Nephron (organoid): ENCODE data around the gene MBNL1.
A peak's percentile ranks its signal among the peaks of the same experiment; 100 is the strongest.

Source experiments
- H3K27ac Mint-ChIP-seq, 3 experiments: 2 replicates each; pipeline ENCODE4 v1.8.0; 2020; ENCODE audit warnings: mixed read lengths in 3 of 3, mild to moderate bottlenecking in 2 of 3, moderate library complexity in 1 of 3
- H3K27me3 Mint-ChIP-seq: 2 replicates; pipeline ENCODE4 v1.8.0; 2021; ENCODE audit warnings: low read depth, mild to moderate bottlenecking, moderate library complexity, mixed read lengths
- H3K36me3 Mint-ChIP-seq: 2 replicates; pipeline ENCODE4 v1.8.0; 2020; ENCODE audit warnings: low read depth, mixed read lengths
- H3K4me1 Mint-ChIP-seq: 2 replicates; pipeline ENCODE4 v1.8.0; 2020; ENCODE audit warnings: mixed read lengths
- H3K4me3 Mint-ChIP-seq, 3 experiments: 2 replicates each; pipeline ENCODE4 v1.8.0; 2020; ENCODE audit warnings: mild to moderate bottlenecking in 3 of 3, mixed read lengths in 3 of 3, moderate library complexity in 2 of 3
- H3K9me3 Mint-ChIP-seq: 2 replicates; pipeline ENCODE4 v1.8.0; 2020; ENCODE audit warnings: mixed read lengths
- CTCF ChIP-seq, 3 experiments: fragments of 200-600 bp; sonication (generic); IDR thresholded peaks; one replicate each; pipeline ENCODE4 v1.5.0; 2021; ENCODE audit warnings: antibody characterized with exemption in 3 of 3; ENCODE audit not compliant: unreplicated experiment in 3 of 3

Gene MBNL1

GRCh38 chr3:152291238-152291637 lies 22.5 kb downstream of the MBNL1 start:
- Mint-ChIP-seq H3K4me3 (no peak overlapping the region), H3K4me1 (peaks cover 14% of the 10 kb centered on the region), H3K27ac (no peak overlapping the region), H3K27me3 (no peaks in the 10 kb centered on the region), H3K36me3 (no peaks in the 10 kb centered on the region), H3K9me3 (no peaks in the 10 kb centered on the region)
- TF ChIP-seq CTCF (IDR thresholded peaks at IDR 0.05; ENCODE audit: unreplicated experiment in 3 of 3): no peak

- H3K27ac Mint-ChIP-seq: no peak overlapping the region
- H3K4me3 Mint-ChIP-seq: no peak overlapping the region
- TF ChIP-seq CTCF (IDR thresholded peaks at IDR 0.05; ENCODE audit: unreplicated experiment in 3 of 3): no peak
- no peaks in the 10 kb centered on the region for H3K36me3 Mint-ChIP-seq
- no peaks in the 10 kb centered on the region for H3K27me3 Mint-ChIP-seq
- H3K4me1 Mint-ChIP-seq: peaks cover 19% of the 10 kb centered on the region
- H3K9me3 Mint-ChIP-seq: no peaks in the 10 kb centered on the region
Measured at GRCh38 chr3:152291649-152292066, 22.9 kb downstream of the MBNL1 start.

GRCh38 chr3:152292366-152292765 lies 23.6 kb downstream of the MBNL1 start:
- no peak overlapping the region for H3K4me3 Mint-ChIP-seq
- H3K27me3 Mint-ChIP-seq: no peaks in the 10 kb centered on the region

GRCh38 chr3:152293347-152294006 lies 24.7 kb downstream of the MBNL1 start:
- TF ChIP-seq CTCF (IDR thresholded peaks at IDR 0.05; ENCODE audit: unreplicated experiment in 3 of 3): no peak
- Mint-ChIP-seq H3K36me3 (no peaks in the 10 kb centered on the region), H3K27me3 (no peaks in the 10 kb centered on the region), H3K9me3 (no peaks in the 10 kb centered on the region), H3K4me1 (peaks cover 24% of the 10 kb centered on the region), H3K4me3 (no peak overlapping the region), H3K27ac (no peak overlapping the region)

More at GRCh38 chr3:152292366-152292765, 23.6 kb downstream of the MBNL1 start:
- H3K27ac Mint-ChIP-seq: no peak overlapping the region
- H3K9me3 Mint-ChIP-seq: no peaks in the 10 kb centered on the region
- peaks cover 23% of the 10 kb centered on the region for H3K4me1 Mint-ChIP-seq
- no peak for TF ChIP-seq CTCF (IDR thresholded peaks at IDR 0.05; ENCODE audit: unreplicated experiment in 3 of 3)
- H3K36me3 Mint-ChIP-seq: no peaks in the 10 kb centered on the region

GRCh38 chr3:152295344-152295743 lies 26.6 kb downstream of the MBNL1 start:
- Mint-ChIP-seq H3K4me1 (peaks cover 42% of the 10 kb centered on the region), H3K27me3 (no peaks in the 10 kb centered on the region), H3K9me3 (no peaks in the 10 kb centered on the region), H3K36me3 (peaks cover 13% of the 10 kb centered on the region), H3K4me3 (peak overlapping the region in 1 of 3 experiments; percentile 32), H3K27ac (peak overlapping the region in 1 of 3 experiments; percentile 39)
- no peak for TF ChIP-seq CTCF (IDR thresholded peaks at IDR 0.05; ENCODE audit: unreplicated experiment in 3 of 3)

GRCh38 chr3:152295806-152296205 lies 27.1 kb downstream of the MBNL1 start:
- Mint-ChIP-seq H3K27me3 (no peaks in the 10 kb centered on the region), H3K27ac (peak overlapping the region; percentile 37 to 88 (median 39)), H3K36me3 (peaks cover 15% of the 10 kb centered on the region), H3K4me3 (peak overlapping the region; percentile 1 to 58 (median 32)), H3K4me1 (peaks cover 47% of the 10 kb centered on the region), H3K9me3 (no peaks in the 10 kb centered on the region)
- no peak for TF ChIP-seq CTCF (IDR thresholded peaks at IDR 0.05; ENCODE audit: unreplicated experiment in 3 of 3)
